H1 (cell line): ENCODE data around the gene AGPAT3. TPM values are rescaled to one million over a fixed set of nuclear protein-coding genes. Genes with fewer than 3 reads are reported as not detected.

Experiments used
- CTCF ChIA-PET: fragments of 300-600 bp; sonication (Branson Sonifier 250); formaldehyde crosslinking; loops from one replicate; lab custom pipeline; 2021; ENCODE audit not compliant: partially characterized antibody; lab: Charles Lee
- POLR2A ChIA-PET: fragments of 300-600 bp; sonication (Branson Sonifier 250); formaldehyde crosslinking; loops from one replicate; lab custom pipeline; 2021; ENCODE audit warnings: inconsistent platforms; ENCODE audit not compliant: partially characterized antibody; lab: Charles Lee
- DNase-seq, 2 experiments: peaks; one replicate each; pipeline versions ENCODE4 v3.0.0 to v3.0.0-alpha.2; 2010 to 2022; ENCODE audit warnings: low spot score in 2 of 2, low read depth in 1 of 2, mixed read lengths in 1 of 2
- FAIRE-seq: peaks from 2 replicates; lab custom pipeline; 2011; peaks lifted over from hg19 to GRCh38; lab: Jason Lieb, UNC
- H2AFZ ChIP-seq: 2 replicates; pipeline ENCODE4 v1.8.1; 2012; ENCODE audit warnings: low read length, inconsistent platforms
- H2AK5ac ChIP-seq: 2 replicates; pipeline ENCODE4 v1.6.1; 2013; ENCODE audit warnings: low read depth, low read length
- H2BK120ac ChIP-seq: replicated peaks from 2 replicates; pipeline ENCODE3; 2013; ENCODE audit warnings: low read depth, low read length, inconsistent platforms
- H2BK12ac ChIP-seq: 2 replicates; pipeline ENCODE4 v1.6.1; 2013; ENCODE audit warnings: low read depth, low read length
- H2BK15ac ChIP-seq: 2 replicates; pipeline ENCODE4 v1.6.1; 2013; ENCODE audit warnings: low read length
- H2BK20ac ChIP-seq: 2 replicates; pipeline ENCODE4 v1.6.1; 2013; ENCODE audit warnings: low read length
- H2BK5ac ChIP-seq: 2 replicates; pipeline ENCODE4 v1.6.1; 2013; ENCODE audit warnings: low read depth, low read length
- H3K14ac ChIP-seq: 2 replicates; pipeline ENCODE4 v1.6.1; 2013; ENCODE audit warnings: inconsistent platforms; ENCODE audit not compliant: insufficient read length
- H3K18ac ChIP-seq: 2 replicates; pipeline ENCODE4 v1.6.1; 2013; ENCODE audit warnings: low read length; ENCODE audit errors: extremely low read depth
- H3K23ac ChIP-seq: 2 replicates; pipeline ENCODE4 v1.6.1; 2013; ENCODE audit warnings: inconsistent platforms; ENCODE audit not compliant: insufficient read length
- H3K23me2 ChIP-seq: 2 replicates; pipeline ENCODE4 v1.6.1; 2013; ENCODE audit warnings: low read depth, low read length
- H3K27ac ChIP-seq: 2 replicates; pipeline ENCODE4 v1.6.1; 2011; ENCODE audit warnings: low read depth, low read length, inconsistent platforms
- H3K27me3 ChIP-seq, 4 experiments: replicated peaks in 1 of 4; 1 replicate in 1 of 4; 2 replicates in 3 of 4; pipeline versions ENCODE4 v1.6.1 to v1.8.1; 2011 to 2013; ENCODE audit warnings: low read length in 3 of 4, mild to moderate bottlenecking in 3 of 4, inconsistent platforms in 2 of 4, mixed read lengths in 2 of 4, moderate library complexity in 1 of 4; ENCODE audit not compliant: control insufficient read depth in 3 of 4, insufficient read depth in 3 of 4; ENCODE audit errors: extremely low read depth in 1 of 4
- H3K36me3 ChIP-seq, 4 experiments: 2 replicates each; pipeline versions ENCODE4 v1.6.1 to v1.8.1; 2011 to 2013; ENCODE audit warnings: mild to moderate bottlenecking in 4 of 4, low read length in 3 of 4, moderate library complexity in 2 of 4, control low read depth in 1 of 4, inconsistent platforms in 1 of 4; ENCODE audit not compliant: insufficient read depth in 4 of 4, control insufficient read depth in 2 of 4
- H3K4ac ChIP-seq: replicated peaks from 2 replicates; pipeline ENCODE3; 2013; ENCODE audit warnings: low read length, low read depth, mixed read lengths, inconsistent platforms; ENCODE audit not compliant: insufficient read length
- H3K4me1 ChIP-seq, 4 experiments: replicated peaks in 1 of 4; 1 replicate in 1 of 4; 2 replicates in 3 of 4; pipeline versions ENCODE4 v1.6.1 to v1.8.1; 2011 to 2013; ENCODE audit warnings: low read length in 3 of 4, inconsistent platforms in 2 of 4, mixed read lengths in 1 of 4; ENCODE audit not compliant: insufficient read depth in 4 of 4, control insufficient read depth in 3 of 4
- H3K4me2 ChIP-seq, 2 experiments: 2 replicates each; pipeline versions ENCODE4 v1.6.1 to v1.8.1; 2011 to 2013; ENCODE audit warnings: low read depth in 2 of 2, low read length in 2 of 2, control low read depth in 1 of 2, inconsistent platforms in 1 of 2, mild to moderate bottlenecking in 1 of 2; ENCODE audit not compliant: insufficient read depth in 1 of 2
- H3K4me3 ChIP-seq, 4 experiments: fragments of 200-600, 300-600 bp in 1 of 4; sonication (generic), shearing (Covaris generic), sonication (Bioruptor Twin) in 1 of 4; 2 replicates each; pipeline versions ENCODE4 v1.5.1 to v1.8.1; 2011 to 2016; ENCODE audit warnings: low read length in 4 of 4, low read depth in 3 of 4, control low read depth in 2 of 4, inconsistent platforms in 2 of 4, mild to moderate bottlenecking in 2 of 4, mixed read lengths in 1 of 4, moderate library complexity in 1 of 4; ENCODE audit not compliant: insufficient read depth in 2 of 4; ENCODE audit errors: extremely low read depth in 1 of 4
- H3K56ac ChIP-seq: replicated peaks from 2 replicates; pipeline ENCODE3; 2013; ENCODE audit warnings: low read depth, mild to moderate bottlenecking, mixed read lengths, low read length, inconsistent platforms; ENCODE audit not compliant: insufficient read length
- H3K79me1 ChIP-seq: 2 replicates; pipeline ENCODE4 v1.6.1; 2013; ENCODE audit warnings: low read depth, low read length, control low read depth
- H3K79me2 ChIP-seq, 2 experiments: 2 replicates each; pipeline versions ENCODE4 v1.6.1 to v1.8.1; 2012 to 2013; ENCODE audit warnings: low read length in 2 of 2, mild to moderate bottlenecking in 2 of 2, inconsistent platforms in 1 of 2; ENCODE audit not compliant: insufficient read depth in 2 of 2, control insufficient read depth in 1 of 2
- H3K9ac ChIP-seq, 4 experiments: replicated peaks in 1 of 4; 1 replicate in 1 of 4; 2 replicates in 3 of 4; pipeline versions ENCODE4 v1.6.1 to v1.8.1; 2011 to 2013; ENCODE audit warnings: low read depth in 3 of 4, low read length in 3 of 4, control low read depth in 2 of 4, mild to moderate bottlenecking in 2 of 4, moderate library complexity in 2 of 4, inconsistent platforms in 1 of 4; ENCODE audit errors: extremely low read depth in 1 of 4
- H3K9me3 ChIP-seq, 2 experiments: 2 replicates each; pipeline versions ENCODE4 v1.6.1 to v1.8.1; 2012 to 2013; ENCODE audit warnings: mild to moderate bottlenecking in 2 of 2, moderate library complexity in 2 of 2, control low read depth in 1 of 2, inconsistent platforms in 1 of 2, low read depth in 1 of 2, low read length in 1 of 2, mixed read lengths in 1 of 2; ENCODE audit not compliant: insufficient read depth in 2 of 2
- H4K20me1 ChIP-seq, 2 experiments: replicated peaks in 1 of 2; 2 replicates each; pipeline versions ENCODE3 to v1.8.1; 2011 to 2013; ENCODE audit warnings: inconsistent platforms in 2 of 2, low read length in 2 of 2, mild to moderate bottlenecking in 1 of 2; ENCODE audit not compliant: insufficient read depth in 2 of 2, control insufficient read depth in 1 of 2
- H4K5ac ChIP-seq: 2 replicates; pipeline ENCODE4 v1.6.1; 2013; ENCODE audit warnings: low read length, low read depth, mixed read lengths, inconsistent platforms; ENCODE audit not compliant: insufficient read length
- H4K8ac ChIP-seq: 2 replicates; pipeline ENCODE4 v1.8.0; 2013; ENCODE audit warnings: mild to moderate bottlenecking, moderate library complexity, low read length, inconsistent platforms; ENCODE audit not compliant: insufficient read depth; ENCODE audit errors: extremely low read depth
- H4K91ac ChIP-seq: replicated peaks from 2 replicates; pipeline ENCODE3; 2013; ENCODE audit warnings: low read length, mixed read lengths, inconsistent platforms; ENCODE audit not compliant: insufficient read length
- CEBPB ChIP-seq: IDR thresholded peaks from 2 replicates; pipeline ENCODE4 v1.6.1; 2012; ENCODE audit warnings: low read depth, low read length
- EGR1 ChIP-seq: IDR thresholded peaks from 2 replicates; pipeline ENCODE4 v1.6.1; 2011; ENCODE audit warnings: low read depth, low read length, borderline replicate concordance
- GTF2F1 ChIP-seq: IDR thresholded peaks from 2 replicates; pipeline ENCODE4 v1.6.1; 2012; ENCODE audit warnings: low read depth, low read length, improper control_type of control experiment, borderline replicate concordance
- HDAC6 ChIP-seq: IDR thresholded peaks from one replicate; pipeline ENCODE4 v1.7.1; 2012; ENCODE audit warnings: low read depth, mild to moderate bottlenecking, inconsistent platforms, low read length, moderate library complexity
- JUN ChIP-seq: IDR thresholded peaks from 2 replicates; pipeline ENCODE4 v1.6.1; 2011; ENCODE audit warnings: low read depth, mild to moderate bottlenecking, improper control_type of control experiment, low read length
- KDM4A ChIP-seq: IDR thresholded peaks from one replicate; pipeline ENCODE4 v1.7.1; 2012; ENCODE audit warnings: low read depth, mild to moderate bottlenecking, moderate library complexity, low read length, inconsistent platforms; ENCODE audit not compliant: severe bottlenecking
- KDM5A ChIP-seq: fragments of 200-600 bp; IDR thresholded peaks from 2 replicates; pipeline ENCODE4 v1.7.1; 2012; ENCODE audit warnings: mild to moderate bottlenecking, low read length, inconsistent platforms, mixed read lengths
- POLR2AphosphoS5 ChIP-seq: IDR thresholded peaks from 2 replicates; pipeline ENCODE4 v1.6.1; 2011; ENCODE audit warnings: low read depth, low read length
- POU5F1 ChIP-seq: IDR thresholded peaks from 2 replicates; pipeline ENCODE4 v1.6.1; 2011; ENCODE audit warnings: low read depth, mild to moderate bottlenecking, low read length, moderate library complexity
- RFX5 ChIP-seq: IDR thresholded peaks from 2 replicates; pipeline ENCODE4 v1.6.1; 2011; ENCODE audit warnings: low read depth, low read length, improper control_type of control experiment, borderline replicate concordance
- SP2 ChIP-seq: IDR thresholded peaks from 2 replicates; pipeline ENCODE4 v1.6.1; 2012; ENCODE audit warnings: mild to moderate bottlenecking, low read length, inconsistent platforms
- SP4 ChIP-seq: IDR thresholded peaks from 2 replicates; pipeline ENCODE4 v1.6.1; 2012; ENCODE audit warnings: low read length, inconsistent platforms
- SRF ChIP-seq: IDR thresholded peaks from 2 replicates; pipeline ENCODE4 v1.6.1; 2011; ENCODE audit warnings: mild to moderate bottlenecking, low read depth, low read length, moderate library complexity
- TAF1 ChIP-seq: IDR thresholded peaks from 2 replicates; pipeline ENCODE4 v1.6.1; 2011; ENCODE audit warnings: mild to moderate bottlenecking, low read depth, low read length
- WGBS, 2 experiments: shearing (Covaris generic) in 1 of 2; methylation state at CpG; one replicate each; pipeline versions ENCODE4 v1.1.6 to v1.1.7; 2013 to 2015; ENCODE audit warnings: low lambda C conversion rate in 2 of 2, mixed read lengths in 2 of 2, inconsistent platforms in 1 of 2, low coverage in 1 of 2, missing lambda C conversion rate in 1 of 2; ENCODE audit not compliant: insufficient replicate concordance in 2 of 2, insufficient coverage in 1 of 2, insufficient read length in 1 of 2; ENCODE audit errors: extremely low coverage in 1 of 2, missing lambda C conversion rate in 1 of 2; 5-methylcytosine and 5-hydroxymethylcytosine counted together
- polyA plus RNA-seq, 7 experiments: library from polyadenylated mRNA; depleted of rRNA in 3 of 7; stranded (reverse) in 5 of 7; unstranded in 2 of 7; fragments of >200 nt in 5 of 7; fragments of 200-250 nt in 2 of 7; gene quantifications; 1 replicate in 5 of 7; 2 replicates in 1 of 7; 4 replicates in 1 of 7; pipeline versions ENCODE4 v1.2.1 to v1.2.3, GENCODE V29; 2011 to 2013; ENCODE audit warnings: missing spikeins in 2 of 7, mixed read lengths in 2 of 7
- total RNA-seq: library from RNA; stranded (reverse); fragmentation: NEBNext Ultra II Directional; extraction: Animal tissue kit (Norgen Biotek cat#: 25700); gene quantifications from 2 replicates; pipeline ENCODE4 v1.2.1, GENCODE V29; 2021

The AGPAT3 gene
- total and polyA plus RNA-seq, 2 of the 8 experiments (the other 6 are each of a cell fraction or from before 2014, with no cell fraction given) = 5.8 to 7.3 TPM

DNA sequence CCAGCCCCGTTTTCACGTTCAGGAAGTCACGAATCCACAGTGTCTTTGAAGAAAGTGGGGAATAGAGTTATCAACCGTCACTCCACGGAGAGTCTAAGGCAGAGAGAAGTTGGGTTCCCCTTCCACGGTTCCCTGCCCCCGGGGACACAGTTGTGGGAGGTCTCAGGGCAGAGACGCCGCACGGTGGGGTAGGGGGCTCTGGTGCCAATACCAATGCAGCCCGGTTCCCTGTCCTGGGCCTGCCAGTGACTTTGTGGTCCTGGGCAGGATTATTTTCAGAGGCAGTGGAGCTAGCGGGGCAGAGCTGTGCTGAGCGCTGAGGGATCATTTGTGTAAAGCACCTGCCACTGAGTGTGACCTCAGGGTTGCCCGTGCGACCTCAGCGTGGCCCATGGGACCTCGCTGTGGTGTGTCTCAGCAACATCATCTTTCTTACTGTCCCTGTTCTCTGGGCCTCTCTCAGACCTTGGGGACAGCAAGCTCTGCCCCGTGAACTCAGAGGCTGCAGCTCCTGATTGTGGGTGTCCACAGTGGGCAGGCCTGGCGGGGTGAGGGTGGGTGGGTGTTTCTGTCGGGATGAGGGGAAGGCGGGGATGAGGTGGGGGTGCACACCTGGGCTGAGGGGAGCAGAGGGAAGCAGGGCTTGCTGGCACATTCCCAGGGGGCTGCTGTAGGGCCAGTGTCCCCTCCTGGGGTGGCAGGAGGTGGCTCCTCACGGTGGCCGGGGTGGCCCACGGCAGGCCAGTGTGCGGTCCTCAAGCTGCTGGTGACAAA lies 65.2 kb downstream of the AGPAT3 start:
- Histone ChIP-seq H4K20me1 (peaks cover 0 to 1% of the 10 kb centered on the region in 2 experiments), H3K79me2 (no peaks in the 10 kb centered on the region), H4K91ac (no peak overlapping the region), H2AFZ (no peak overlapping the region), H3K36me3 (no peaks in the 10 kb centered on the region; a peak in 1 of 8 replicates), H3K23ac (no peak overlapping the region), H3K4me3 (no peak overlapping the region), H3K4me2 (no peak overlapping the region), H2AK5ac (no peak overlapping the region), H3K27ac (no peak overlapping the region), H3K4ac (no peak overlapping the region), H3K14ac (no peak overlapping the region), H4K8ac (no peak overlapping the region), H3K9ac (no peak overlapping the region), H2BK15ac (no peak overlapping the region), H3K56ac (no peak overlapping the region), H3K4me1 (peaks cover 0 to 7% (median under 1%) of the 10 kb centered on the region in 4 experiments; a peak in 3 of 7 replicates), H3K27me3 (no peaks in the 10 kb centered on the region), H3K9me3 (no peaks in the 10 kb centered on the region), H3K18ac (no peak overlapping the region), H2BK12ac (no peak overlapping the region), H2BK120ac (no peak overlapping the region), H3K79me1 (no peaks in the 10 kb centered on the region; the same call in 1 of the 2 replicates), H3K23me2 (no peaks in the 10 kb centered on the region; the same call in 1 of the 2 replicates), H4K5ac (no peak overlapping the region), H2BK20ac (no peak overlapping the region), H2BK5ac (no peak overlapping the region; the same call in 1 of the 2 replicates)
- CTCF ChIA-PET = interaction anchor here (0.7 to 13.7 kb wide), 4 partner anchors 7 to 121 kb away, joined by 3 to 188 read pairs (median 4); no protein-coding TSS in a partner anchor
- 92% methylated on average over 22 of the region's 25 CpGs; no CpG with 5 or more reads in 1 of the 2 experiments for WGBS, 2 experiments
- FAIRE-seq (no peak), DNase-seq (no peak)
- no peak for TF ChIP-seq JUN
- TF ChIP-seq SP2 = no peak
- no peak for TF ChIP-seq POU5F1
- no peak for TF ChIP-seq CEBPB
- no peak for TF ChIP-seq HDAC6
- no peak for TF ChIP-seq RFX5
- TF ChIP-seq POLR2AphosphoS5 = no peak
- no peak for TF ChIP-seq GTF2F1
- TF ChIP-seq KDM5A = no peak
- TF ChIP-seq TAF1 = no peak
- no peak for TF ChIP-seq KDM4A
- no peak for TF ChIP-seq SP4
- no peak for TF ChIP-seq EGR1
- TF ChIP-seq SRF = no peak
- POLR2A ChIA-PET = no interaction called here
